HepG2 (cell line): Measurements from ENCODE around the gene ARHGAP26. TPM values are rescaled to one million over a fixed set of nuclear protein-coding genes. Genes with fewer than 3 reads are reported as not detected.

ENCODE experiments used
- ARNTL ChIP-seq: sonication (generic); formaldehyde crosslinking; IDR thresholded peaks from 2 replicates; pipeline ENCODE4 v1.4.0; 2020; ENCODE audit warnings: mild to moderate bottlenecking, missing genetic modification reagents
- BCL6 ChIP-seq: IDR thresholded peaks from 2 replicates; pipeline ENCODE4 v1.6.1; 2016; ENCODE audit warnings: missing genetic modification reagents, missing compliant biosample characterization
- KAT7 ChIP-seq: IDR thresholded peaks from 2 replicates; pipeline ENCODE4 v1.6.1; 2018; ENCODE audit warnings: borderline replicate concordance, missing compliant biosample characterization
- NCOA5 ChIP-seq: sonication (generic); formaldehyde crosslinking; IDR thresholded peaks from 2 replicates; pipeline ENCODE4 v1.4.0; 2020; ENCODE audit warnings: missing genetic modification reagents
- SKI ChIP-seq: fragments of 450-650 bp; IDR thresholded peaks from one replicate; pipeline ENCODE4 v1.6.1; 2018; ENCODE audit warnings: mild to moderate bottlenecking; ENCODE audit not compliant: partially characterized antibody
- TAF1 ChIP-seq: sonication (generic); formaldehyde crosslinking; IDR thresholded peaks from 2 replicates; pipeline ENCODE4 v1.4.0; 2020; ENCODE audit warnings: missing genetic modification reagents
- ZMYM2 ChIP-seq: sonication (generic); formaldehyde crosslinking; IDR thresholded peaks from 2 replicates; pipeline ENCODE4 v1.8.0; 2022; ENCODE audit warnings: mild to moderate bottlenecking, missing genetic modification reagents
- ZNF12 ChIP-seq: sonication (generic); formaldehyde crosslinking; IDR thresholded peaks from 2 replicates; pipeline ENCODE4 v1.5.0; 2020; ENCODE audit warnings: missing genetic modification reagents
- ZNF432 ChIP-seq: sonication (generic); formaldehyde crosslinking; IDR thresholded peaks from 2 replicates; pipeline ENCODE4 v1.5.0; 2020; ENCODE audit warnings: missing genetic modification reagents, mild to moderate bottlenecking, borderline replicate concordance
- ZNF510 ChIP-seq: sonication (generic); formaldehyde crosslinking; IDR thresholded peaks from 2 replicates; pipeline ENCODE4 v1.4.0; 2020; ENCODE audit warnings: low read depth, mild to moderate bottlenecking, missing genetic modification reagents
- ZNF530 ChIP-seq: sonication (generic); formaldehyde crosslinking; IDR thresholded peaks from 2 replicates; pipeline ENCODE4 v1.5.0; 2020; ENCODE audit warnings: low read depth, mild to moderate bottlenecking, missing genetic modification reagents
- ZNF772 ChIP-seq: sonication (generic); formaldehyde crosslinking; IDR thresholded peaks from 2 replicates; pipeline ENCODE4 v1.5.0; 2020; ENCODE audit warnings: mild to moderate bottlenecking, missing genetic modification reagents
- polyA plus RNA-seq, 8 experiments: library from polyadenylated mRNA; depleted of rRNA in 3 of 8; stranded (reverse) in 7 of 8; unstranded in 1 of 8; fragments of >200 nt; fragmentation: Illumina TruSeq in 4 of 8; extraction: Trizol in 4 of 8; gene quantifications; 2 replicates each; pipeline versions ENCODE4 v1.2.1 to v1.2.3, GENCODE V29; 2011 to 2016; ENCODE audit warnings: low read depth in 4 of 8, missing spikeins in 1 of 8, mixed read lengths in 1 of 8; ENCODE audit not compliant: insufficient read depth in 1 of 8
- total RNA-seq, 5 experiments: library from RNA; depleted of rRNA; stranded (reverse); fragments of >200 nt; fragmentation: Illumina TruSeq; extraction: Trizol; gene quantifications; 2 replicates each; pipeline ENCODE4 v1.2.3, GENCODE V29; 2016; ENCODE audit warnings: low read depth in 1 of 5
- TF ChIP-seq, protein P1 (sequence below): sonication (generic); formaldehyde crosslinking; IDR thresholded peaks from 2 replicates; pipeline ENCODE4 v1.5.0; 2020; ENCODE audit warnings: missing genetic modification reagents, mild to moderate bottlenecking, borderline replicate concordance
- TF ChIP-seq, protein P2 (sequence below): fragments of 450-650 bp; IDR thresholded peaks from 2 replicates; pipeline ENCODE4 v1.6.1; 2016
- TF ChIP-seq, protein P3 (sequence below): sonication (generic); formaldehyde crosslinking; IDR thresholded peaks from 2 replicates; pipeline ENCODE4 v1.4.0; 2020; ENCODE audit warnings: mild to moderate bottlenecking, missing genetic modification reagents

The ARHGAP26 gene
- total and polyA plus RNA-seq, 2 of the 13 experiments (the other 11 are each of a cell fraction or from before 2014, with no cell fraction given): 9.6 to 18.2 TPM

DNA sequence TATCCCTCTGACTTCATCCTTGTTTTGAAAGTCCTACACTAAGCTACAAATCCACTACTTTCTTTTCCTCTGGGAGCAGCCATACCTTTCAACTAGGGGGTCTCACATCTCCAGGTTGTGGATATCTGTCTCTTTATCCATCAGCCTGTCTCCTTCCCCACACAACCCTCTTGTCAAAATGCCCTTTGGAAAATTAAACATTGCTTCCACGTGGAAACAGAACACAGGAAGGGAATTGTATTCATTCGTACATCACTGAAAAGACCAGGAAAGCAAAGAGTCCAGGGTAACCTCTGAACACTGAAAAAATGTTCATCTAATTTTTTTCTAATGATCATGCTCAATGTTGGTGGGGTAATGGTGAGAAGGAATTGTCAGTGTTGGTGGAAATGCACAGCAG is 429.7 kb downstream of the ARHGAP26 start (continued):
- TF ChIP-seq BCL6 (peak; percentile 39; the same call in 1 of the 2 replicates), ZNF510 (CRISPR knock-in tag) (no peak), ZMYM2 (CRISPR knock-in tag) (no peak), ARNTL (CRISPR knock-in tag) (no peak), ZNF12 (no peak), TAF1 (no peak), KAT7 (CRISPR knock-in tag) (no peak), SKI (no peak), ZNF530 (no peak), ZNF432 (CRISPR knock-in tag) (no peak), NCOA5 (no peak), ZNF772 (CRISPR knock-in tag) (no peak)
- TF ChIP-seq, protein P1, sequence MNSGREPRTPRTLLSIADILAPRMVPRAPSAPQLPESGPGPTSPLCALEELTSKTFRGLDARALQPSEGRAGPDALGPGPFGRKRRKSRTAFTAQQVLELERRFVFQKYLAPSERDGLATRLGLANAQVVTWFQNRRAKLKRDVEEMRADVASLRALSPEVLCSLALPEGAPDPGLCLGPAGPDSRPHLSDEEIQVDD: no peak
- TF ChIP-seq, protein P2, sequence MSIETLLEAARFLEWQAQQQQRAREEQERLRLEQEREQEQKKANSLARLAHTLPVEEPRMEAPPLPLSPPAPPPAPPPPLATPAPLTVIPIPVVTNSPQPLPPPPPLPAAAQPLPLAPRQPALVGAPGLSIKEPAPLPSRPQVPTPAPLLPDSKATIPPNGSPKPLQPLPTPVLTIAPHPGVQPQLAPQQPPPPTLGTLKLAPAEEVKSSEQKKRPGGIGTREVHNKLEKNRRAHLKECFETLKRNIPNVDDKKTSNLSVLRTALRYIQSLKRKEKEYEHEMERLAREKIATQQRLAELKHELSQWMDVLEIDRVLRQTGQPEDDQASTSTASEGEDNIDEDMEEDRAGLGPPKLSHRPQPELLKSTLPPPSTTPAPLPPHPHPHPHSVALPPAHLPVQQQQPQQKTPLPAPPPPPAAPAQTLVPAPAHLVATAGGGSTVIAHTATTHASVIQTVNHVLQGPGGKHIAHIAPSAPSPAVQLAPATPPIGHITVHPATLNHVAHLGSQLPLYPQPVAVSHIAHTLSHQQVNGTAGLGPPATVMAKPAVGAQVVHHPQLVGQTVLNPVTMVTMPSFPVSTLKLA: peak; percentile 25; the same call in 1 of the 2 replicates
- TF ChIP-seq, protein P3, sequence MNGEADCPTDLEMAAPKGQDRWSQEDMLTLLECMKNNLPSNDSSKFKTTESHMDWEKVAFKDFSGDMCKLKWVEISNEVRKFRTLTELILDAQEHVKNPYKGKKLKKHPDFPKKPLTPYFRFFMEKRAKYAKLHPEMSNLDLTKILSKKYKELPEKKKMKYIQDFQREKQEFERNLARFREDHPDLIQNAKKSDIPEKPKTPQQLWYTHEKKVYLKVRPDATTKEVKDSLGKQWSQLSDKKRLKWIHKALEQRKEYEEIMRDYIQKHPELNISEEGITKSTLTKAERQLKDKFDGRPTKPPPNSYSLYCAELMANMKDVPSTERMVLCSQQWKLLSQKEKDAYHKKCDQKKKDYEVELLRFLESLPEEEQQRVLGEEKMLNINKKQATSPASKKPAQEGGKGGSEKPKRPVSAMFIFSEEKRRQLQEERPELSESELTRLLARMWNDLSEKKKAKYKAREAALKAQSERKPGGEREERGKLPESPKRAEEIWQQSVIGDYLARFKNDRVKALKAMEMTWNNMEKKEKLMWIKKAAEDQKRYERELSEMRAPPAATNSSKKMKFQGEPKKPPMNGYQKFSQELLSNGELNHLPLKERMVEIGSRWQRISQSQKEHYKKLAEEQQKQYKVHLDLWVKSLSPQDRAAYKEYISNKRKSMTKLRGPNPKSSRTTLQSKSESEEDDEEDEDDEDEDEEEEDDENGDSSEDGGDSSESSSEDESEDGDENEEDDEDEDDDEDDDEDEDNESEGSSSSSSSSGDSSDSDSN (CRISPR knock-in tag): no peak
